ENCODE measurements around the gene ATP8A2.
A peak's percentile ranks its signal among the peaks of the same experiment; 100 is the strongest.

The ATP8A2 gene

GRCh38 chr13:26017196-26017921, 645.6 kb downstream of the ATP8A2 start:
- no peak for DNase-seq (ENCODE audit: low spot score)

- no peak for DNase-seq (ENCODE audit: low spot score)
Measured at GRCh38 chr13:26017932-26018665, 646.3 kb downstream of the ATP8A2 start.

GRCh38 chr13:26019251-26019650, 647.5 kb downstream of the ATP8A2 start:
- no peak for DNase-seq (ENCODE audit: low spot score)

GRCh38 chr13:26019881-26020870, 648.4 kb downstream of the ATP8A2 start:
- DNase-seq (ENCODE audit: low spot score), result peak; percentile 50

- no peak for DNase-seq (ENCODE audit: low spot score)
Measured at GRCh38 chr13:26020891-26021290, 649.1 kb downstream of the ATP8A2 start.

GRCh38 chr13:26021516-26021915, 649.7 kb downstream of the ATP8A2 start:
- DNase-seq (ENCODE audit: low spot score), result peak; percentile 74

- DNase-seq (ENCODE audit: low spot score), result peak; percentile 7
Measured at GRCh38 chr13:26021956-26022355, 650.2 kb downstream of the ATP8A2 start.

GRCh38 chr13:26022538-26023292, 650.9 kb downstream of the ATP8A2 start:
- peak; percentile 95 for DNase-seq (ENCODE audit: low spot score)

GRCh38 chr13:26024558-26024957, 652.8 kb downstream of the ATP8A2 start:
- DNase-seq (ENCODE audit: low spot score), result no peak

- no peak for DNase-seq (ENCODE audit: low spot score)
Measured at GRCh38 chr13:26025196-26025595, 653.4 kb downstream of the ATP8A2 start.

- DNase-seq (ENCODE audit: low spot score), result no peak
Measured at GRCh38 chr13:26025771-26026170, 654.0 kb downstream of the ATP8A2 start.

- DNase-seq (ENCODE audit: low spot score), result no peak
Measured at GRCh38 chr13:26026211-26026610, 654.4 kb downstream of the ATP8A2 start.

- no peak for DNase-seq (ENCODE audit: low spot score)
Measured at GRCh38 chr13:26029581-26030136, 657.9 kb downstream of the ATP8A2 start.

- DNase-seq (ENCODE audit: low spot score), result no peak
Measured at GRCh38 chr13:26030331-26030730, 658.6 kb downstream of the ATP8A2 start.

GRCh38 chr13:26034018-26034417, 662.2 kb downstream of the ATP8A2 start:
- DNase-seq (ENCODE audit: low spot score), result no peak

GRCh38 chr13:26036383-26036782, 664.6 kb downstream of the ATP8A2 start:
- DNase-seq (ENCODE audit: low spot score), result peak; percentile 60

- DNase-seq (ENCODE audit: low spot score), result peak; percentile 50
Measured at GRCh38 chr13:26037302-26037701, 665.5 kb downstream of the ATP8A2 start.

GRCh38 chr13:26038931-26039475, 667.2 kb downstream of the ATP8A2 start:
- DNase-seq (ENCODE audit: low spot score), result no peak

GRCh38 chr13:26041444-26041843, 669.7 kb downstream of the ATP8A2 start:
- DNase-seq (ENCODE audit: low spot score), result no peak

- no peak for DNase-seq (ENCODE audit: low spot score)
Measured at GRCh38 chr13:26042785-26043184, 671.0 kb downstream of the ATP8A2 start.

- no peak for DNase-seq (ENCODE audit: low spot score)
Measured at GRCh38 chr13:26045142-26045541, 673.4 kb downstream of the ATP8A2 start.

Measured in SW480 (cell line).